ENCODE measurements around the gene F2R. TPM values are rescaled to one million over a fixed set of nuclear protein-coding genes. Genes with fewer than 3 reads are reported as not detected.

F2R gene
- total and polyA plus RNA-seq, 2 of the 8 experiments (the other 6 are each of a cell fraction or from before 2014, with no cell fraction given) = 23.8 to 29.1 TPM

- no peak overlapping the region for H2AFZ ChIP-seq (ENCODE audit: low read length)
- FAIRE-seq = no peak
- H3K23ac ChIP-seq (ENCODE audit: insufficient read length) = no peak overlapping the region
- H3K9me3 ChIP-seq (ENCODE audit: insufficient read depth in 2 of 2, low read depth in 1 of 2, low read length in 1 of 2) = no peaks in the 10 kb centered on the region
- H3K79me2 ChIP-seq (ENCODE audit: control insufficient read depth in 1 of 2, insufficient read depth in 2 of 2, low read length in 2 of 2) = no peaks in the 10 kb centered on the region
- CTCF ChIA-PET (ENCODE audit: partially characterized antibody) = interaction anchor here (0.6 to 1.6 kb wide), 3 partner anchors 8 to 52 kb away, joined by 3 read pairs; no protein-coding TSS in a partner anchor
- no peak overlapping the region for H3K14ac ChIP-seq (ENCODE audit: insufficient read length)
- no peak overlapping the region for H4K8ac ChIP-seq (ENCODE audit: extremely low read depth, insufficient read depth, low read length)
- no peak overlapping the region for H4K5ac ChIP-seq (ENCODE audit: insufficient read length, low read depth, low read length)
- H3K4me2 ChIP-seq (ENCODE audit: insufficient read depth in 1 of 2, low read depth in 2 of 2, low read length in 2 of 2) = no peak overlapping the region
- no peak overlapping the region for H2BK20ac ChIP-seq (ENCODE audit: low read length)
- 94% methylated on average over 6 of the region's 6 CpGs; no CpG with 5 or more reads in 1 of the 2 experiments for WGBS, 2 experiments (ENCODE audit: extremely low coverage in 1 of 2, insufficient coverage in 1 of 2, insufficient read length in 1 of 2, insufficient replicate concordance in 2 of 2, low coverage in 1 of 2, low lambda C conversion rate in 2 of 2, missing lambda C conversion rate in 1 of 2)
- H3K4ac ChIP-seq (replicated peaks; ENCODE audit: insufficient read length, low read depth, low read length) = no peak overlapping the region
- H2BK15ac ChIP-seq (ENCODE audit: low read length) = no peak overlapping the region
- H3K4me1 ChIP-seq (replicated peaks in 1 of 4; ENCODE audit: control insufficient read depth in 3 of 4, insufficient read depth in 4 of 4, low read length in 3 of 4) = no peaks in the 10 kb centered on the region
- H3K27me3 ChIP-seq (replicated peaks in 1 of 4; ENCODE audit: control insufficient read depth in 3 of 4, extremely low read depth in 1 of 4, insufficient read depth in 3 of 4, low read length in 3 of 4) = no peaks in the 10 kb centered on the region
- no peak overlapping the region for H2BK12ac ChIP-seq (ENCODE audit: low read depth, low read length)
- no peak overlapping the region for H2BK120ac ChIP-seq (replicated peaks; ENCODE audit: low read depth, low read length)
- H4K20me1 ChIP-seq (replicated peaks in 1 of 2; ENCODE audit: control insufficient read depth in 1 of 2, insufficient read depth in 2 of 2, low read length in 2 of 2) = no peaks in the 10 kb centered on the region
- no peak overlapping the region for H3K9ac ChIP-seq (replicated peaks in 1 of 4; ENCODE audit: extremely low read depth in 1 of 4, low read depth in 3 of 4, low read length in 3 of 4)
- H3K56ac ChIP-seq (replicated peaks; ENCODE audit: insufficient read length, low read depth, low read length) = no peak overlapping the region
- no peak overlapping the region for H3K4me3 ChIP-seq (ENCODE audit: extremely low read depth in 1 of 4, insufficient read depth in 2 of 4, low read depth in 3 of 4, low read length in 4 of 4)
- no peak for TF ChIP-seq TCF12 (IDR thresholded peaks at IDR 0.05; ENCODE audit: low read depth, low read length)
- TF ChIP-seq TEAD4 (IDR thresholded peaks at IDR 0.05; ENCODE audit: low read depth, low read length) = no peak
- no peak for TF ChIP-seq MAX (IDR thresholded peaks at IDR 0.05)
- no peak for TF ChIP-seq ASH2L (IDR thresholded peaks at IDR 0.05; ENCODE audit: low read length)
- no peak for TF ChIP-seq CEBPB (IDR thresholded peaks at IDR 0.05; ENCODE audit: low read depth, low read length)
- TF ChIP-seq SUZ12 (IDR thresholded peaks at IDR 0.05; ENCODE audit: low read length) = no peak
- TF ChIP-seq RFX5 (IDR thresholded peaks at IDR 0.05; ENCODE audit: borderline replicate concordance, low read depth, low read length) = no peak
- TF ChIP-seq GTF2F1 (IDR thresholded peaks at IDR 0.05; ENCODE audit: borderline replicate concordance, low read depth, low read length) = no peak
- no peak for TF ChIP-seq SP2 (IDR thresholded peaks at IDR 0.05; ENCODE audit: low read length)
- no peak for TF ChIP-seq JUN (IDR thresholded peaks at IDR 0.05; ENCODE audit: low read depth, low read length)
- TF ChIP-seq PHF8 (conservative IDR thresholded peaks at IDR 0.05; ENCODE audit: low read depth, low read length) = no peak
- DNase-seq (ENCODE audit: low read depth in 1 of 2, low spot score in 2 of 2) = no peak
- no peak overlapping the region for H3K27ac ChIP-seq (ENCODE audit: low read depth, low read length)
- peaks cover 0 to 10% (median 1%) of the 10 kb centered on the region in 4 experiments; a peak in 2 of 8 replicates for H3K36me3 ChIP-seq (ENCODE audit: control insufficient read depth in 2 of 4, insufficient read depth in 4 of 4, low read length in 3 of 4)
- no peak overlapping the region for H3K18ac ChIP-seq (ENCODE audit: extremely low read depth, low read length)
- no peak overlapping the region for H4K91ac ChIP-seq (replicated peaks; ENCODE audit: insufficient read length, low read length)
- H2BK5ac ChIP-seq (ENCODE audit: low read depth, low read length) = no peak overlapping the region
- POLR2A ChIA-PET (ENCODE audit: partially characterized antibody) = interaction anchor here (1.1 kb wide), 1 partner anchor 8 kb away, joined by 3 read pairs; no protein-coding TSS in a partner anchor
- no peaks in the 10 kb centered on the region for H3K79me1 ChIP-seq (ENCODE audit: low read depth, low read length)
- no peaks in the 10 kb centered on the region for H3K23me2 ChIP-seq (ENCODE audit: low read depth, low read length)
- H2AK5ac ChIP-seq (ENCODE audit: low read depth, low read length) = no peak overlapping the region
Measured at GRCh38 chr5:76692274-76692540, 23.7 kb upstream of the F2R start.

Measured in H1 (cell line).